Cardiac septum (tissue), 1 donor: Measurements from ENCODE around the gene RASL11B. TPM values are rescaled to one million over a fixed set of nuclear protein-coding genes. Genes with fewer than 3 reads are reported as not detected.

Experiments used
- DNase-seq: peaks from one replicate; pipeline ENCODE4 v3.0.0-alpha.2; 2020; ENCODE audit warnings: low spot score
- intact Hi-C: fragments of 100-400 bp; cut with DNase I; formaldehyde crosslinking; loops from one replicate; pipeline ENCODE4 v1.14.0; 2022
- total RNA-seq: library from RNA; stranded (reverse); fragmentation: NEBNext Ultra II Directional; extraction: Animal tissue kit (Norgen Biotek cat#: 25700); gene quantifications from one replicate; pipeline ENCODE4 v1.2.1, GENCODE V29; 2021
- donor health status: DM: no; HTN: no; CAD: no.

RASL11B gene
- total RNA-seq, 1 donor from 2014 or later = 23.8 TPM

- no peak for DNase-seq
- intact Hi-C loops = no loop called here
Observed at GRCh38 chr4:52894443-52894842, 32.3 kb downstream of the RASL11B start.

- no peak for DNase-seq
- intact Hi-C loops = no loop called here
Observed at GRCh38 chr4:52903273-52903672, 41.2 kb downstream of the RASL11B start.

GRCh38 chr4:52904421-52904820 lies 42.3 kb downstream of the RASL11B start:
- DNase-seq = no peak
- intact Hi-C loops = no loop called here

GRCh38 chr4:52907510-52907909 lies 45.4 kb downstream of the RASL11B start:
- DNase-seq = no peak
- intact Hi-C loops = no loop called here

- intact Hi-C loops = loop anchor here (5.0 kb wide), 2 partner anchors 72 to 198 kb away; no protein-coding TSS in a partner anchor
- no peak for DNase-seq
Observed at GRCh38 chr4:52910115-52910514, 48.0 kb downstream of the RASL11B start.

- intact Hi-C loops = loop anchor here (5.0 kb wide), 2 partner anchors 71 to 199 kb away; no protein-coding TSS in a partner anchor
Observed at GRCh38 chr4:52911684-52912294, 49.7 kb downstream of the RASL11B start.

GRCh38 chr4:52912608-52913007 lies 50.5 kb downstream of the RASL11B start:
- no peak for DNase-seq
- intact Hi-C loops = loop anchor here (5.0 kb wide), 2 partner anchors 70 to 200 kb away; no protein-coding TSS in a partner anchor

More at GRCh38 chr4:52911684-52912294, 49.7 kb downstream of the RASL11B start:
- DNase-seq = no peak

- DNase-seq = no peak
- intact Hi-C loops = loop anchor here (5.0 kb wide), 2 partner anchors 68 to 202 kb away; no protein-coding TSS in a partner anchor
Observed at GRCh38 chr4:52914051-52914605, 52.0 kb downstream of the RASL11B start.

GRCh38 chr4:52915191-52915590 lies 53.1 kb downstream of the RASL11B start:
- intact Hi-C loops = no loop called here

GRCh38 chr4:52915730-52916300 lies 53.7 kb downstream of the RASL11B start:
- intact Hi-C loops = no loop called here
- DNase-seq = no peak

More at GRCh38 chr4:52915191-52915590, 53.1 kb downstream of the RASL11B start:
- DNase-seq = no peak

Other genes starting within 250 kb of the RASL11B start
- gene USP46, start 203.0 kb upstream of the RASL11B start, total RNA-seq = 111 TPM
- 3.4 TPM for gene ERVMER34-1, start 110.9 kb upstream of the RASL11B start, total RNA-seq